GM13976 (cell line): Measurements from ENCODE around the gene ADK.

Source experiments
- DNase-seq: peaks from one replicate; pipeline ENCODE4 v3.0.0; 2012; ENCODE audit warnings: low spot score
- CTCF ChIP-seq: IDR thresholded peaks from 2 replicates; pipeline ENCODE4 v1.5.1; 2012; ENCODE audit warnings: borderline replicate concordance, mild to moderate bottlenecking; ENCODE audit not compliant: insufficient read depth; ENCODE audit errors: extremely low read depth, missing control alignments, control extremely low read depth
- in situ Hi-C: fragments of 300-500 bp; cut with MboI; formaldehyde crosslinking; loops from one replicate; pipeline ENCODE4 v1.12.0; 2022; ENCODE audit warnings: low sequenced_read_pairs, mixed read lengths, inconsistent platforms; ENCODE audit not compliant: unreplicated experiment

ADK gene

DNA sequence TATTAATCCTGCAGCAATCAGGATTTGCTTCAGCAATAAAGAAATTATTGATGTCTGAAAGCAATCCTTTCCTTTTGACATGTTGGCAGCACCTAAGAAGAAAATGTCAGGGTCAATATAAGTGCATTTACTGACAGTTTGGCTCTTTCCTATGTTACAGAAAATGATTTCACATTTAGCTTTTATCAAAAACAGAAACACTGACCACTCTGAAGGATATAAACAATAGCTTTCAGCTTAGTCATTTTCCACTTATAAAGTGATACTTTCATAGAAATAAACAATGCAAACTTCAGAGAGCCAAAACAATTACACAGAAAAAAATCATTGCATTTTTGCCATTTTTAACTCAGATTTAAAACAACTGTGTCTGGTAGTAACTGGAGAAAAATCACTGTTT lies 349.8 kb downstream of the ADK start:
- TF ChIP-seq CTCF = no peak
- in situ Hi-C loops = no loop called here
- no peak for DNase-seq

- in situ Hi-C loops = no loop called here
- no peak for DNase-seq
- TF ChIP-seq CTCF = no peak
These were observed 352.1 kb downstream of the ADK start for GRCh38 chr10:74502963-74503608.

DNA sequence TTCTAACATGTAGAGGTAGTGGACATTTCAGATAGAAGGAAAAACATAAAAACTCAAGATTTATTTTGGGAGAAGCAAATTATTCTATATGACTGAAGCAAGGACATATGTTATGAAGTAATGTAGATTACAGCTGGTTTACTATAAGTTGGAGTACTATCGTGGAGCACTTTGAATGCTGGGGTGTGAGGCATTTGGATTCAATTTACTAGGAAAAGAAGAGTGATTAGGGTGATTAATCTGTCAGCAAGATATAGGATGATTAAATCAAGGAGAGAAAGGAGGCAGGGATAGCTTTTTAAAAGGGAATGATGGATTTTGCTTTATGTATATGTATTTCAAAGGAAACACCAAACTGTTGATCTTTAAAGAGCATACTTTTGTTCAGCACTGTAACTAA lies 356.9 kb downstream of the ADK start:
- in situ Hi-C loops = no loop called here
- no peak for TF ChIP-seq CTCF
- DNase-seq = no peak

- in situ Hi-C loops = no loop called here
- TF ChIP-seq CTCF = no peak
These were observed 359.6 kb downstream of the ADK start for GRCh38 chr10:74510594-74510993.

GRCh38 chr10:74511051-74511450 lies 360.0 kb downstream of the ADK start:
- in situ Hi-C loops = no loop called here
- DNase-seq = no peak
- TF ChIP-seq CTCF = no peak

More at GRCh38 chr10:74510594-74510993, 359.6 kb downstream of the ADK start:
- DNase-seq = no peak

DNA sequence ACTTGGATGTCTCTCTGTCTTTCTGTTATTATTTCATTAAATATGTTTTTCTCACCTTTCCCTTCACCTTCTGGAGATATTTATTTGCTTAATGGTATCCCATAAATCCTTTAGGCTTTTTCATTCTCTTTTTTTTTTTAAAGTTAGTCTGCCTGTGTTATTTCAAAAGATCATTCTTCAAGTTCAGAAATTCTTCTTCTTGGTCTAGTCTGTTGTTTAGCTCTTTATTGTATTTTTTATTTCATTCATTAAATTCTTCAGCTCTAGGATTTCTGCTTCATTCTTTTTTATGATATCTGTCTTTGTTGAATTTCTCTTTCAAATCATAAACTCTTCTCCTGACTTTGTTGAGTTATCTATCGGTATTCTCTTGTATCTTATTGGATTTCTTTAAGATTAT lies 363.3 kb downstream of the ADK start:
- DNase-seq = no peak
- in situ Hi-C loops = no loop called here
- TF ChIP-seq CTCF = no peak
